DND-41 (cell line): ENCODE data around the gene TARP.

ENCODE experiments used
- ATAC-seq: fragments of 200-7000 bp; cut with Tn5 transposase; 3 replicates; pipeline ENCODE4 v1.9.1; 2021; ENCODE audit warnings: low read depth; ENCODE audit not compliant: insufficient read depth
- DNase-seq: peaks from one replicate; pipeline ENCODE4 v3.0.0-alpha.2; 2020
- H2AFZ ChIP-seq: 2 replicates; pipeline ENCODE4 v1.6.0; 2012; ENCODE audit warnings: low read depth, low read length
- H3K27ac ChIP-seq: 2 replicates; pipeline ENCODE4 v1.5.1; 2012; ENCODE audit warnings: low read length, inconsistent platforms
- H3K27me3 ChIP-seq: fragments of 200-600 bp; sonication (generic); 2 replicates; pipeline ENCODE4 v1.6.0; 2012; ENCODE audit warnings: low read length, mild to moderate bottlenecking, inconsistent platforms; ENCODE audit not compliant: insufficient read depth, poor library complexity
- H3K36me3 ChIP-seq: 2 replicates; pipeline ENCODE4 v1.5.1; 2012; ENCODE audit warnings: low read length, inconsistent platforms; ENCODE audit not compliant: insufficient read depth
- H3K4me1 ChIP-seq: 2 replicates; pipeline ENCODE4 v1.5.1; 2012; ENCODE audit warnings: mild to moderate bottlenecking, low read length; ENCODE audit not compliant: insufficient read depth
- H3K4me2 ChIP-seq: 2 replicates; pipeline ENCODE4 v1.6.0; 2012; ENCODE audit warnings: mild to moderate bottlenecking, moderate library complexity, low read length, inconsistent platforms; ENCODE audit not compliant: insufficient read depth
- H3K4me3 ChIP-seq, 2 experiments: fragments of 200-600 bp in 1 of 2; shearing (Covaris generic) in 1 of 2; 2 replicates each; pipeline ENCODE4 v1.5.1; 2012 to 2016; ENCODE audit warnings: inconsistent platforms in 2 of 2, low read length in 2 of 2, mild to moderate bottlenecking in 2 of 2, low read depth in 1 of 2, moderate library complexity in 1 of 2
- H3K79me2 ChIP-seq: 2 replicates; pipeline ENCODE4 v1.6.0; 2012; ENCODE audit warnings: low read length, inconsistent platforms; ENCODE audit not compliant: insufficient read depth
- H3K9ac ChIP-seq: 2 replicates; pipeline ENCODE4 v1.6.0; 2012; ENCODE audit warnings: low read depth, mild to moderate bottlenecking, inconsistent platforms, low read length, moderate library complexity
- H3K9me3 ChIP-seq: 2 replicates; pipeline ENCODE4 v1.5.1; 2012; ENCODE audit warnings: low read length, moderate library complexity, mild to moderate bottlenecking, inconsistent platforms; ENCODE audit not compliant: insufficient read depth, severe bottlenecking
- H4K20me1 ChIP-seq: 2 replicates; pipeline ENCODE4 v1.6.0; 2012; ENCODE audit warnings: low read length; ENCODE audit not compliant: insufficient read depth
- CTCF ChIP-seq: IDR thresholded peaks from 2 replicates; pipeline ENCODE4 v1.5.1; 2012; ENCODE audit warnings: borderline replicate concordance, low read length, moderate library complexity, mild to moderate bottlenecking; ENCODE audit not compliant: poor library complexity, severe bottlenecking; ENCODE audit errors: extremely low read depth
- EZH2 ChIP-seq: IDR thresholded peaks from 3 replicates; pipeline ENCODE4 v1.6.1; 2012; ENCODE audit warnings: borderline replicate concordance, low read depth, mild to moderate bottlenecking, moderate library complexity, low read length, inconsistent platforms; ENCODE audit not compliant: severe bottlenecking

The TARP gene

GRCh38 chr7:38211486-38211885, 62.0 kb downstream of the TARP start:
- Histone ChIP-seq H2AFZ (no peak overlapping the region), H3K36me3 (peaks cover 49% of the 10 kb centered on the region), H3K79me2 (peaks cover 4% of the 10 kb centered on the region; the same call in 1 of the 2 replicates), H4K20me1 (peaks cover 3% of the 10 kb centered on the region; the same call in 1 of the 2 replicates), H3K4me2 (no peak overlapping the region), H3K4me1 (peaks cover 13% of the 10 kb centered on the region), H3K27ac (no peak overlapping the region), H3K27me3 (no peaks in the 10 kb centered on the region), H3K9me3 (no peaks in the 10 kb centered on the region), H3K4me3 (no peak overlapping the region), H3K9ac (no peak overlapping the region)
- DNase-seq (no peak), ATAC-seq (no peak)
- no peak for TF ChIP-seq CTCF
- no peak for TF ChIP-seq EZH2
